HCEC 1CT (cell line): Measurements from ENCODE around the gene ZNFX1.
"Not testable (repeated sequence)": the region's sequence is repeated elsewhere in the genome, so short reads cannot be mapped to it uniquely, and the experiment has no call there.

ENCODE experiments used
- DNase-seq: peaks from one replicate; pipeline ENCODE4 v3.0.0-alpha.2; 2017

ZNFX1 gene

DNA sequence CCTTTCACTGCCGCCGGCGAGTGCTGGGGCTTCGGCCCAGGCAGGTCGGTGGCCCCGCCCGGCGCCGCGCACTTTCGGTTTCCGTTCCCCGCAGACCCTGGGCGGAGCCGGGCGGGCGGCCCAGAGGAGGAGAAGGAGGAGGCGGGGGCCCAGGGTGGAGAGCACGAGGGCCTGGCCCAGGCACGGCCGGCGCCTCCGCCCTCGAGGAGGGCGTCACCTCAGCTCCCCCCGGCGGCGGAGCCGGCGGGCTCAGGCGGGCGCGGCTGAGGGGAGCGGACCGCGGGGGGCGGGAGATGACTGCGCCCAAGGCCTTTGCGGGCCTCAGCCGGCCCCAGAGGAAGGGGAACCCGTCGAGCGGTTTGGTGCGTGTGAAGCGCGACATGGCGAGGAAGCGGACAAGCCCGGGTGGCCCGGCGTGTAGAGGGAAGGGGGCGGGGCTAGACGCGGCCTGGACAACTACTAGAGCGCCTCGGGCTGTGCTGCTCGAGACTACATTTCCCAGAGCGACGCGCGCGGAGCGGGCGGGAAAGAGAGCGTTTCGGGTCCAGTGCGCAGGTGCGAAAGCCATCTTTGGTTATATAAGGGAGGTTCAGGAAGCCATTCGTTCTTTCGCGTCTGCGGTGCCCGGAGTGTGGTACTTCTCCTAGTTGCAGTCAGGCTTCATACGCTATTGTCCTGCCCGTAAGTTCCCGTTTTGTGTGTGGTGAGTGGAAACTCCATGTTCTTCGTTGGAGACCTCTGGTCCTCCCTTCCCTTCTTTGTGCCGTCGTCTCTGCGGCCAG is at the start of gene ZNFX1:
Gene ZNFX1 (minus strand): TSS at position 22 of the 782 bp plus-strand sequence. CDS start 2,218 bp downstream, outside the sequence.
- peak; percentile 97 for DNase-seq

DNA sequence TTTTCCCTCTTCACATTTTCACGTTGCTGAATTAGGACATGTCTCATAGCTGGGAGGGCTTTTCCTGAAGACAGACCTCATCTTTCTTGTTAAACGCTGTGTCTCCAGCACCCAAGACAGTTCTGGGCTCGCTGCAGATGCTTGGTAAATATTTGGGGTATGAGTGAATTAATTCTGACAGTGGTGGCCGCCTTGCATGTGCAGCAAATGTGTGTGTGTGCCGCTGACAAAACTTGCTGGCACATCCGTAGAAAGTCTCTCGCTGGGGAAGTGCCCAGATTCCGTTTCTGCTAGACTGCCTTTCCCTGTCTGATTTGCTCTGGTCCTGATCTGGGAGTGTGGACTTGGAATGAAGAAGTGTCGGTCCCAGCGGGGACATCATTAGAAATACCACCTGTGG is 48.2 kb upstream of the ZNFX1 start:
- no peak for DNase-seq

DNA sequence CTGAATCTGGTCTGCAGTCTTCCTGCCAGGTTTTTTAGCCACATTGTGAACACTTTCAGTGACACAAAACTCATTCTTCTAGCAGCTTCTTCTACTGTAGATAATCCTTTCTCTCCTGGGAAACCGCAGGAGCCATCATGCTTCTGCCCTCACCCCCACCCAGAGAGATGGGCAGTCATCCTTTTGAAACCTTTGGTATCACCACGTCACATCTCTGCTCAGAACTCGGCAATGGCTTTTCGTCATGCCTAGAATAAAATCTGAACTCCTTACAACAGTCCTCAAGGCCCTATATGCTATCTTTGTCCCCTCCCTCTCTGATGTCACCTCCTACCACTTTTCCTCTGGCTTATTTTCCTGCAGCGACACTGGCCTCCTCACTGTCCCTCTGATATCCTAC is 46.4 kb upstream of the ZNFX1 start:
- no peak for DNase-seq

DNA sequence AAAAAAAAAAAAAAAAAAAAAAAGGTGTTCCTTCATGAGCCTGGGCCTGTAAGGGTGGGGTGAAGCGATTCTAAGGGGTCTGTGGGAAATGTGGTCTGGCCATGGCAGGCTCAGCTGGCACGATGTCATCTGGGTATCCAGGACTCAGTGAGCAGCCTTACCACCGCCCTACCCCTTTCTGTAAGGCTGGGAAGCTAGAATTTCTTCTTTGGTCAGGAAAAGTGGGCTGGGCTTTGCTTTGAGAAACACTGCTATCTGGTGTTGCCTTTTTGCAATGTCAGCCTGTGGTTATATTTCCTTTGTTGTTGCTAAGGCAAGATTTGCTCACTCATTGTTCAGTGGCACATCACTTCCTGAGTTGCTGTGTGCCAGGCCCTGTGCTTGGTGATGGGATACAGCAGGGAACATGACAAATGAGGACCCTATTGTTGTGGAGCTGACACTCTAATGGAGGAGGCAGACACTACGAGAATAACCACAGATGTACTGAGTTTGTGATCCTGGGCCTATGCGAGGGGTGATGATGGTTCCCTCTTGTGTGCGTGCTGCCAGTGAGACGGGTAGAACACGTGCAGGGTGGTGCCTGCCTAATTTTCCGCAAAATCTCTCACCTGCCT is 45.9 kb upstream of the ZNFX1 start:
- DNase-seq: peak; percentile 70

- DNase-seq: peak; percentile 31
Measured at GRCh38 chr20:49320460-49320859, 42.6 kb upstream of the ZNFX1 start.

DNA sequence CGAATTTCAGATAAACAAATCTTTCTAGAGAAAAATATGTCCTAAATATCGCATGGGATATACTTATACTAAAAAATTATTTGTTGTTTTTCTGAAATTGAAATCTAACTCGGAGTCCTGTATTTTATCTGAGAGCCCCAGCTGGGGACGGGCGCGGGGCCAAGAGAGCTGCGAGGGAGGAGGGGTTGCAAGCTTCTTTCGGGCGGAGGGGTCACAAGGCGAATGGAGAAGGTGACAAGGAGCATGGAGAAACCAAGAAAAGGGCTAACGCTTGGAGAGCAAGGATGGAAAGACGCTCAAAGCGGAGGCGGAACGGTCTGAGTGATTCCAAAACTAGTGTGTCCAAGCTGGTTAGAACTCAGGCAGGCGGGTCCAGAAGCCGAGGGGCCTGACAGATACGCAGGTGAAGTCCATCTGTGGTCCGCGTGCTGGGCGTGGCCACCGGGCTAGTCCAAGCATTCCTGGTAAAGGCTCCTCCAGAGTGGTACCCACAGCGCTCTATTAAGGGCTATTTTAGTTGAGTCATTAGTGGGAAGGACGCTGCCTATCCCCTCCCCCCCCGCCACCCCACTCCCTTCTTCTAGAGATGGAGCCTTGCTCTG is 41.5 kb upstream of the ZNFX1 start:
- no peak for DNase-seq

- DNase-seq: no peak
Measured at GRCh38 chr20:49318430-49319207, 40.8 kb upstream of the ZNFX1 start.

- no peak for DNase-seq
Measured at GRCh38 chr20:49318091-49318429, 40.2 kb upstream of the ZNFX1 start.

DNA sequence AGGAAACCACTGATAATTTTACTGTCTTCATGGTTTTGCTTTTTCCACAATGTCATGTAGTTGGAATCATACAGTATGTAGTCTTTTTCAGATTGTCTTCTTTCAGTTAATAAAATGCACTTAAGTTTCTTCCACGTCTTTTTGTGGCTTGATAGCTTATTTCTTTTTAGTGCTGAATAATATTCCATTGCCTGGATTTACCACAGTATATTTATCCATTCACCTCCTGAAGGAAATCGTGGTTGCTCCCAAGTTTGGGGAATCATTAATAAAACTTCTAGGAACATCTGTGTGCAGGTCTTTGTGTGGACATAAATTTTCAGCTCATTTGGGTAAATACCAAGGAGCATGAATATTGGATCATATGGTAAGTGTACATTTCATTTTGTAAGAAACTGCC is 38.8 kb upstream of the ZNFX1 start:
- no peak for DNase-seq

GRCh38 chr20:49315580-49315979 is 37.7 kb upstream of the ZNFX1 start:
- no peak for DNase-seq

- not testable (repeated sequence) for DNase-seq
Measured at GRCh38 chr20:49314052-49314451, 36.2 kb upstream of the ZNFX1 start.

DNA sequence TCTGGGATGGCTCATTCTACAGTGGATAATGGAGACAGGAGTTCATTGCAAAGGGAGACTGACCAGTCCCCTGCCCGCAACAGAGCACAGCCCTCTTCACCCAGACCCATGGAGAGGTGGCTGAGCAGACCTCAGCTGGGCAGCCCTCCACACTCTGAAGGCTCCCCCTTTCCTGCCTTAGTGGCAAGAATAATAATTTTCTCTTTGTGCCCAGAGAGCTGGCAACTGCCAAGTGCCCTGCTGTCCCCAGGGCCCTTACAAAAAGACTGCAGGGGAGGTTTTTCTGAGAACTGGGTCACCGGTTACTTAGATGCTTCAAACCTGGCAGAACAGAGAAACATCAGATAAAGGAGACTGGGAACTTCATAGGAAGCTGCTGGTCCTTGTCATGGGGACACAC is 35.4 kb upstream of the ZNFX1 start:
- DNase-seq: no peak

DNA sequence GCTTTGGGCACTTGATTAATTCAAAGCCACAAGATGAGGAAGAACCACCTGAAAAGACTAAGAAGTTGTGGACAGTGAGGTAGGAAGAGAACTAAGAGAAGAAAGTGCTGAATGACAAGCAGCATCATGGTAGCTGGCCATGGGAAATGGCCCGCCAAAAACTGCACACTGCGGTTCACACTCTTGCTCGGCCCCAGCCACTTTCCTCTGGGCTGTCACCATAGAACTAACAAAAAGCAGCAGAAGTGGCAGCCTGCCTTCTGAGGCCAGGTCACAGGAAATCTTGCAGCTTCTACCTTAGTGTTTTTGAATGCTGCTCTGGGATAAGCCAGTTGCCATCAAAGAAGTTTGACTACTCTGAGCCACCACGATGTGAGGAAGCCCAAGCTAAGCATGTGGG is 34.8 kb upstream of the ZNFX1 start:
- no peak for DNase-seq

- no peak for DNase-seq
Measured at GRCh38 chr20:49310705-49311104, 32.8 kb upstream of the ZNFX1 start.

DNA sequence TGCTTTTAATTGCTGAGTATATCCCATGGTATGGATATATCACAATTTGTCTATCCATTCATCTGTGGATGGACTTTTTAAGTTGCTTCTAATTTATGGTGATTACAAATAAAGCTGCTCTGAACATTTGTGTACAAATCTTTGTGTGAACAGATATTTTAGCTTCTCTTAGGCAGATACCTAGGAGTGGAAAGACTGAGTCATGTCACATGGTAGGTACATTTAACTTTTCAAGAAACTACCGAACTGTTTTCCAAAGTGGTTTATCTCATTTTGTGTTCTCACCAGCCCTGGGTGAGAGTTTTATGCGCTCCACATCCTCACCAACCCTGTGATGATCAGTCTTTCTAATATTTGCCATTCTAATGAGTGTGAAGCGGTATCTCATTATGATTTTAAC is 31.0 kb upstream of the ZNFX1 start:
- DNase-seq: no peak

DNA sequence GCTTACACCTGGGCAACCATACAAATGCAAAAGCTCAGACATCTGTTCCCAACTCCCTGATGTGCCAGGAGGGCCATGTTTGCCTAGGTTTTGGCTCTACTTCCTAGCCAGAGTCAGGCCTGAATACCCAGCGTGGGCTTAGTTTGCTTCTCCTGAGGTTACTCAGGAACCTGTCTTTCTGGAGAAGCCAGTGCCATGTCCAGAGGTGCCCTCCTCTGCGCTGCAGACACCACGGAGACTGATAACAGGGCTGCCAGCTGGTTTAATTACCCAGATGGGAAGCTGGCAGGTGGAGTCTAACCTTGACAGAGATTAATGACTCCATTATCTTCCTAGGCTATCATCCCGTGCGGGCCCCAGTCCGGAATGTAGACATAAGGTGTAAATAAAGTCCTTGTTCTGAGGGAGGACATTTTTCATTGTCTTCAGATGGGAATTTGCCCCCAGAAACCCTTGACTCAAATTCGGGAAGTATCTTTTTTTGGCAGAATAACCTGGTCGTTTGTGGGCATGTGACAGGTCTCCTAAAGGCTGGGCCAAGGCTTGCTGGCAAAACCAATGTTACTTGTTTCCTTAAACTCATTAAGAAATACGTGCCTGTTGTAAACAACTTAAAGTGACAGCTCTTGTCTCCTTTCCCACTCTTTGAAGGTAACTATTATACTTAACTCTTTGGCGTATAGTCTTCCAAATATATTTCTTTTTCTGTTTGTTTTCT is 29.2 kb upstream of the ZNFX1 start:
- no peak for DNase-seq

DNA sequence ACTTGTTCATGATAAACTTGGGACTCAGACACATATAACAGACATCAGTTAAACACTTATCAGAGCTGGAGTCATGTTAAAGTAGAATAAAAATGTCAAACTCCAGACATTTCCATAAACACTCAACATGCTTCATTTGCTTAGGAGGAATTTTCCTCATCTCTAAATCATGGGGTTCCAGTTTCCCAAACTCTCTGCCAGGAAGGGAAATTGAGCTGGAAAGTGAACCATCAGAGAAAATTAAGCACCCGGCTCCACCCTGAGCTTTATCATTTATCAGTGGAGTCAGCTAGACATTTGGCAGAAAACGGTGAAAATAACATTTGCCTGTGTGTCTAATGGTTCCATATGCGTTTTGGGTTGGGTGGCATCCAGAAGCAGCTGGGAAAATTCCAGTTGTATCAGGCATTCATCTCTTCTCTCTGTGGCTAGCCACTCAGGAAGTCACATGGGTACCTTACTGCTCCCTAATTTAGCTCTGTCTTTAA is 25.3 kb upstream of the ZNFX1 start:
- no peak for DNase-seq

GRCh38 chr20:49297605-49298530 is 20.0 kb upstream of the ZNFX1 start:
- no peak for DNase-seq

DNA sequence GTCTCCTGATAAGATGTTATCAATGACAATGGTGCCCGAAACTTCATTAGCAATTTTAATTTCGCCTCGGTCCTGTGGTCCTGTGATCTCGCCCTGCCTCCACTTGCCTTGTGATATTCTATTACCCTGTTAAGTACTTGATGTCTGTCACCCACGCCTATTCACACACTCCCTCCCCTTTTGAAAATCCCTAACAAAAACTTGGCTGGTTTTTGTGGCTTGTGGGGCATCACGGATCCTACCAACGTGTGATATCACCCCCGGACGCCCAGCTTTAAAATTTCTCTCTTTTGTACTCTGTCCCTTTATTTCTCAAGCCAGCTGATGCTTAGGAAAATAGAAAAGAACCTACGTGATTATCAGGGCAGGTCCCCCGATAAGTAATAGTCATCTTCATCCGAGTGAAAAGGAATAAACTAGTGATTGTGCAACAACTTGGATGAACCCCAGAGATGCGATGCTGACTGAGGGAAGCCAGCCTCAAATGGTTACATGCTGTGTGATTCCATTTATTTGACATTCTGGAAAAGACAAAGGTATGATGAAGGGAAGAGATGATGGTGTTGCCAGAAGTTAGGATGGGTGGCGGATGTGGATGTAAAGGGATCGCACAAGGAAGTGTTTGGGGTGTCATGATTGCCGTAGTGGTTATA is 16.3 kb upstream of the ZNFX1 start:
- not testable (repeated sequence) for DNase-seq

- no peak for DNase-seq
Measured at GRCh38 chr20:49293122-49293521, 15.3 kb upstream of the ZNFX1 start.

DNA sequence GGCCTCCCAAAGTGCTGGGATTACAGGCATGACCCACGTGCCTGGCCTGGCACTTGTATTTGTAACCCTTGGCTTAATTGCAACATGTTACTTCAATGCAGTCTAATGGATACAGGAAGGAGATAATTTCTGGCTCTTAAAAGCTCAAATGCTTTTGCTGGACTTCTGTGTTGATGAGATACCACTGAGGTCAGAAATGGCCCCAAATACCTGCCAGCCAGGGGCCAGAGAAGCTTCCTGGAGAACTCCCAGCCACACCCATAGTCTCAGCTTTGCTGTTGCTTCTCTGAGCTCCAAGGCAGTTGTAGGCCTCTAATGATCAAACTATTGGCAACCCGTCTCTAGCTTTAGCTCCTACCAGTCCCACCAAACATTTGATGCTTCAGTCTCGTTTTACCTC is 14.2 kb upstream of the ZNFX1 start:
- no peak for DNase-seq
